ENCODE measurements around the gene SAMD4A. TPM values are rescaled to one million over a fixed set of nuclear protein-coding genes. Genes with fewer than 3 reads are reported as not detected.

Gene SAMD4A
- total and polyA plus RNA-seq, 8 donors, result 4.5 to 40.5 (median 8.0) TPM

- Histone ChIP-seq H3K27me3 (no peaks in the 10 kb centered on the region), H3K4me1 (peaks cover 0 to 6% of the 10 kb centered on the region in 2 donors), H3K36me3 (no peaks in the 10 kb centered on the region), H3K9me3 (no peaks in the 10 kb centered on the region), H3K27ac (no peak overlapping the region), H3K4me3 (no peak overlapping the region)
- DNase-seq, result no peak
- ATAC-seq, result no peak
- TF ChIP-seq CTCF (IDR thresholded peaks at IDR 0.05), result no peak
- intact Hi-C loops (cut with DNase I), result no loop called here
Observed at GRCh38 chr14:54702492-54702891, 135.6 kb downstream of the SAMD4A start.

- Histone ChIP-seq H3K27ac (no peak overlapping the region), H3K27me3 (no peaks in the 10 kb centered on the region), H3K4me3 (no peak overlapping the region), H3K4me1 (peaks cover 0 to 6% of the 10 kb centered on the region in 2 donors), H3K36me3 (no peaks in the 10 kb centered on the region), H3K9me3 (no peaks in the 10 kb centered on the region)
- DNase-seq, result no peak
- no peak for ATAC-seq
- intact Hi-C loops (cut with DNase I), result no loop called here
- TF ChIP-seq CTCF (IDR thresholded peaks at IDR 0.05), result no peak
Observed at GRCh38 chr14:54703082-54703481, 136.2 kb downstream of the SAMD4A start.

- no peaks in the 10 kb centered on the region for H3K27me3 ChIP-seq
- no peak overlapping the region for H3K4me3 ChIP-seq
- H3K9me3 ChIP-seq, result no peaks in the 10 kb centered on the region
- H3K4me1 ChIP-seq, result peaks cover 0 to 2% of the 10 kb centered on the region in 2 donors
- no peaks in the 10 kb centered on the region for H3K36me3 ChIP-seq
- intact Hi-C loops (cut with DNase I), result no loop called here
- no peak for ATAC-seq
- DNase-seq, result no peak
- TF ChIP-seq CTCF (IDR thresholded peaks at IDR 0.05), result no peak
- H3K27ac ChIP-seq, result no peak overlapping the region
Observed at GRCh38 chr14:54703724-54704123, 136.8 kb downstream of the SAMD4A start.

GRCh38 chr14:54704768-54705167, 137.8 kb downstream of the SAMD4A start:
- no peaks in the 10 kb centered on the region for H3K9me3 ChIP-seq
- no peak for TF ChIP-seq CTCF (IDR thresholded peaks at IDR 0.05)
- intact Hi-C loops (cut with DNase I), result no loop called here
- H3K4me3 ChIP-seq, result no peak overlapping the region
- no peaks in the 10 kb centered on the region for H3K4me1 ChIP-seq
- H3K36me3 ChIP-seq, result no peaks in the 10 kb centered on the region
- no peak overlapping the region for H3K27ac ChIP-seq
- H3K27me3 ChIP-seq, result no peaks in the 10 kb centered on the region
- no peak for DNase-seq
- ATAC-seq, result no peak

GRCh38 chr14:54706769-54707168, 139.8 kb downstream of the SAMD4A start:
- H3K27ac ChIP-seq, result no peak overlapping the region
- ATAC-seq (no peak), DNase-seq (no peak)
- H3K36me3 ChIP-seq, result no peaks in the 10 kb centered on the region
- no peaks in the 10 kb centered on the region for H3K9me3 ChIP-seq
- intact Hi-C loops (cut with DNase I), result no loop called here
- TF ChIP-seq CTCF (IDR thresholded peaks at IDR 0.05), result no peak
- H3K27me3 ChIP-seq, result no peaks in the 10 kb centered on the region
- H3K4me1 ChIP-seq, result peaks cover 3% of the 10 kb centered on the region in 2 donors
- no peak overlapping the region for H3K4me3 ChIP-seq

Measured in left lung (tissue), 10 donors.